Measurements from ENCODE around the gene TFAP2C. TPM values are rescaled to one million over a fixed set of nuclear protein-coding genes. Genes with fewer than 3 reads are reported as not detected.

Gene TFAP2C
- total RNA-seq, 6 experiments from 2014 or later, result 1.6 to 4.5 (median 1.9) TPM

GRCh38 chr20:56630086-56630493, 984 bp downstream of the TFAP2C start:
- peak overlapping the region; percentile 33; the same call in 1 of the 2 replicates for H3K27ac Mint-ChIP-seq
- H3K4me1 Mint-ChIP-seq (ENCODE audit: low read depth), result peaks cover 21% of the 10 kb centered on the region
- peak; percentile 78 for DNase-seq
- H3K36me3 Mint-ChIP-seq (ENCODE audit: low read depth), result peaks cover 13% of the 10 kb centered on the region
- no peaks in the 10 kb centered on the region for H3K9me3 Mint-ChIP-seq
- peaks cover 3% of the 10 kb centered on the region for H3K27me3 Mint-ChIP-seq (ENCODE audit: insufficient read depth)
- peak overlapping the region; percentile 87 for H3K4me3 Mint-ChIP-seq
- peak; percentile 94 for TF ChIP-seq CTCF (IDR thresholded peaks at IDR 0.05)

DNA sequence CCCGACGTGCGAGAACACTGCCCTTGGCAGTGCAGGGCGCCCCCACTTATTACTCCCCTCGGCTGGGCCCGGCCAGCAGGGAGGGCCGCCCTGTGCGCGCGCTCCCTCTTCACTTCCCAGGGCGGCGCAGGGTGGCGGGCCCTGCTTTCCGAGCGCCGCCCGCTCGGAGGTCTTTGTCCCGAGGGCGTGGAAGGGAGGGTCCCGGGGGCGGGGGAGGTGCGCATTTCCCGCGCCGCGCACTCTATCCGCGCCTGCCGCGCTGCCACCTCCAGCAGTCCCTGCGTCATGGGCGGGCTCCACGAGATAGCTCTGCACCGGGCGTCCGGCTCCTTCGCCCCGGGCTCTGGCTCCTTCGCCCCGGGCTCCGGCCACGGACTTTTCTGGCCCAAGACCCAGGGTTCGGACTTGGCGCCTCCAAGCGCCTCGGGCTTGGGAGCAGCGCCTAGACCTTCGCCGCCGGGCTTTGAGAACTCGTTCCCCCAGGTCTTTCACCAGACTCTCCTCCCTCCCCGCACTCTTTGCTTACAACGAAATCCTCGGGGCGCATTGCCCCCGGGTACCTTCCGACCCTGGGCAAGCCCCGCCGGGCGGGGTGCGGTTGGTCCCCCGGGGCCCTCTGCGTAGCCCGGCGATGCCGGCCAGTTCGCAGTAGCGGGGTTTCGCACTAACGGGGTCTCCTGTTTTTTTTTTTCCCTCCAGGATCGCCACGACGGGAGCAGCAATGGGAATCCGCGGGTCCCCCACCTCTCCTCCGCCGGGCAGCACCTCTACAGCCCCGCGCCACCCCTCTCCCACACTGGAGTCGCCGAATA, 1.6 kb downstream of the TFAP2C start:
- DNase-seq, result peak; percentile 8
- TF ChIP-seq CTCF (IDR thresholded peaks at IDR 0.05), result peak; percentile 69
- Mint-ChIP-seq H3K36me3 (ENCODE audit: low read depth) (peaks cover 13% of the 10 kb centered on the region), H3K4me3 (peak overlapping the region; percentile 87), H3K27ac (peak overlapping the region; percentile 33; the same call in 1 of the 2 replicates), H3K9me3 (no peaks in the 10 kb centered on the region), H3K4me1 (ENCODE audit: low read depth) (peaks cover 28% of the 10 kb centered on the region), H3K27me3 (ENCODE audit: insufficient read depth) (peaks cover 3% of the 10 kb centered on the region)

DNA sequence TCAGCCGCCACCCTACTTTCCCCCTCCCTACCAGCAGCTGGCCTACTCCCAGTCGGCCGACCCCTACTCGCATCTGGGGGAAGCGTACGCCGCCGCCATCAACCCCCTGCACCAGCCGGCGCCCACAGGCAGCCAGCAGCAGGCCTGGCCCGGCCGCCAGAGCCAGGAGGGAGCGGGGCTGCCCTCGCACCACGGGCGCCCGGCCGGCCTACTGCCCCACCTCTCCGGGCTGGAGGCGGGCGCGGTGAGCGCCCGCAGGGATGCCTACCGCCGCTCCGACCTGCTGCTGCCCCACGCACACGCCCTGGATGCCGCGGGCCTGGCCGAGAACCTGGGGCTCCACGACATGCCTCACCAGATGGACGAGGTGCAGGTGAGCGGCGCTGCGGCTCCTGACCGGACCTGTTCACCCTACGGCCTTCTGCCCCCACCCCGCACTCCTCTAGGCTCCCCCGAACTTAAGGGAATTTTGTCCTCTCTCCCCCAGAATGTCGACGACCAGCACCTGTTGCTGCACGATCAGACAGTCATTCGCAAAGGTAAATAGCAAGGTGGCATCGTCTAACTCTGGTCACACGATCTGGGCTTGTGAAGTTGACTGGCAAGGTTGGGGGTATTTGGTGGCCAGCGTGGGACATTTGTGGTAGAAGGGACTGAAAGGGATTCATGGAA, 2.3 kb downstream of the TFAP2C start:
- no peak for DNase-seq
- peak overlapping the region; percentile 87 for H3K4me3 Mint-ChIP-seq
- H3K36me3 Mint-ChIP-seq (ENCODE audit: low read depth), result peaks cover 13% of the 10 kb centered on the region
- peaks cover 3% of the 10 kb centered on the region for H3K27me3 Mint-ChIP-seq (ENCODE audit: insufficient read depth)
- H3K9me3 Mint-ChIP-seq, result no peaks in the 10 kb centered on the region
- no peak for TF ChIP-seq CTCF (IDR thresholded peaks at IDR 0.05)
- peaks cover 35% of the 10 kb centered on the region for H3K4me1 Mint-ChIP-seq (ENCODE audit: low read depth)
- peak overlapping the region; percentile 25; the same call in 1 of the 2 replicates for H3K27ac Mint-ChIP-seq

DNA sequence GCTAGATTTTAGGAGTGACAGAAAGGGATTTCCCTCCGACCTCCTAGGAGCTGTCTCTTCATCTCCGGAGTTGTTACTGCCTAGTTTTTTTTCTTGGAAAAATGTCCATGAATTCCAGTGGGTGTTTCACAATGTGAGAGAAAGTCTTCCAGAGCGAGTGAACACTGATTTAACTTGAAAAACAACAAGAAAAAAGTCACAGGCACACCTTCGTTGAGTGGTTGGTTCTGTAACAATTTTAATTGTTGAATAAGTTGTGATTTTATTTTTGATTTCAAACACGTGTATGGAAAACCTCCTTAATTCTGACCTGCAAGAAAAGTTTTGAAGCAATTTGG, 2.9 kb downstream of the TFAP2C start:
- Mint-ChIP-seq H3K27me3 (ENCODE audit: insufficient read depth) (peaks cover 3% of the 10 kb centered on the region), H3K4me3 (peak overlapping the region; percentile 74), H3K36me3 (ENCODE audit: low read depth) (peaks cover 15% of the 10 kb centered on the region), H3K9me3 (no peaks in the 10 kb centered on the region), H3K4me1 (ENCODE audit: low read depth) (peaks cover 40% of the 10 kb centered on the region), H3K27ac (peak overlapping the region; percentile 25; the same call in 1 of the 2 replicates)
- no peak for DNase-seq
- no peak for TF ChIP-seq CTCF (IDR thresholded peaks at IDR 0.05)

GRCh38 chr20:56634307-56634706, 5.2 kb downstream of the TFAP2C start:
- peaks cover 32% of the 10 kb centered on the region for H3K36me3 Mint-ChIP-seq (ENCODE audit: low read depth)
- peak overlapping the region; percentile 6; the same call in 1 of the 2 replicates for H3K27ac Mint-ChIP-seq
- no peaks in the 10 kb centered on the region for H3K9me3 Mint-ChIP-seq
- no peak for TF ChIP-seq CTCF (IDR thresholded peaks at IDR 0.05)
- H3K27me3 Mint-ChIP-seq (ENCODE audit: insufficient read depth), result peaks cover under 1% of the 10 kb centered on the region
- no peak overlapping the region for H3K4me3 Mint-ChIP-seq
- no peak for DNase-seq
- peaks cover 51% of the 10 kb centered on the region for H3K4me1 Mint-ChIP-seq (ENCODE audit: low read depth)
